Kidney epithelial cell (primary cell): Measurements from ENCODE around the gene GPR155. TPM values are rescaled to one million over a fixed set of nuclear protein-coding genes. Genes with fewer than 3 reads are reported as not detected.

Experiments
- DNase-seq: peaks from one replicate; pipeline ENCODE4 v3.0.0-alpha.2; 2010; ENCODE audit warnings: low read depth
- H3K27me3 ChIP-seq: 2 replicates; pipeline ENCODE4 v1.6.0; 2011; ENCODE audit warnings: low read length; ENCODE audit not compliant: control insufficient read depth, insufficient read depth
- H3K36me3 ChIP-seq: 2 replicates; pipeline ENCODE4 v1.5.1; 2011; ENCODE audit warnings: low read length; ENCODE audit not compliant: control insufficient read depth, insufficient read depth
- H3K4me3 ChIP-seq: 2 replicates; pipeline ENCODE4 v1.5.1; 2011; ENCODE audit warnings: low read depth, mild to moderate bottlenecking, control low read depth, low read length
- total RNA-seq: library from RNA; depleted of rRNA; stranded (reverse); fragments of >200 nt; gene quantifications from 2 replicates; pipeline ENCODE4 v1.2.3, GENCODE V29; 2015
- TF ChIP-seq, protein P1 (sequence below): IDR thresholded peaks from 2 replicates; pipeline ENCODE4 v1.5.1; 2011; ENCODE audit warnings: mild to moderate bottlenecking, moderate library complexity, low read length, control low read depth, inconsistent platforms; ENCODE audit not compliant: insufficient read depth, poor library complexity, severe bottlenecking

GPR155 gene
- total RNA-seq, 1 donor from 2014 or later = 1.7 TPM

DNA sequence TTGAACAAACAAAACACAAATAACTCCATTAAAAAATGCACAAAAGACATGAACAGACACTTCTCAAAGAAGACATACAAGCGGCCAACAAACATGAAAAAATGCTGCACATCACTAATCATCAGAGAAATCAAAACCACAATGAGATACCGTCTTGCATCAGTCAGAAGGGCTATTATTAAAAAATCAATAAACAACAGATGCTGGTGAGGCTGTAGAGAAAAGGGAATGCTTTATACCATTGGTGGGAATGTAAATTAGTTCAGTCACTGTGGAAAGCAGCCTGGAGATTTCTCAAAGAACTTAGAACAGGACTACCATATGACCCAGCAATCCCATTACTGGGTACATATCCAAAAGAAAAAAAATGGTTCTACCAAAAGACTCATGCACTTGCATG lies 37.8 kb downstream of the GPR155 start:
- TF ChIP-seq, protein P1, sequence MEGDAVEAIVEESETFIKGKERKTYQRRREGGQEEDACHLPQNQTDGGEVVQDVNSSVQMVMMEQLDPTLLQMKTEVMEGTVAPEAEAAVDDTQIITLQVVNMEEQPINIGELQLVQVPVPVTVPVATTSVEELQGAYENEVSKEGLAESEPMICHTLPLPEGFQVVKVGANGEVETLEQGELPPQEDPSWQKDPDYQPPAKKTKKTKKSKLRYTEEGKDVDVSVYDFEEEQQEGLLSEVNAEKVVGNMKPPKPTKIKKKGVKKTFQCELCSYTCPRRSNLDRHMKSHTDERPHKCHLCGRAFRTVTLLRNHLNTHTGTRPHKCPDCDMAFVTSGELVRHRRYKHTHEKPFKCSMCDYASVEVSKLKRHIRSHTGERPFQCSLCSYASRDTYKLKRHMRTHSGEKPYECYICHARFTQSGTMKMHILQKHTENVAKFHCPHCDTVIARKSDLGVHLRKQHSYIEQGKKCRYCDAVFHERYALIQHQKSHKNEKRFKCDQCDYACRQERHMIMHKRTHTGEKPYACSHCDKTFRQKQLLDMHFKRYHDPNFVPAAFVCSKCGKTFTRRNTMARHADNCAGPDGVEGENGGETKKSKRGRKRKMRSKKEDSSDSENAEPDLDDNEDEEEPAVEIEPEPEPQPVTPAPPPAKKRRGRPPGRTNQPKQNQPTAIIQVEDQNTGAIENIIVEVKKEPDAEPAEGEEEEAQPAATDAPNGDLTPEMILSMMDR = no peak
- Histone ChIP-seq H3K4me3 (no peak overlapping the region), H3K36me3 (no peaks in the 10 kb centered on the region), H3K27me3 (no peaks in the 10 kb centered on the region)
- DNase-seq = no peak

DNA sequence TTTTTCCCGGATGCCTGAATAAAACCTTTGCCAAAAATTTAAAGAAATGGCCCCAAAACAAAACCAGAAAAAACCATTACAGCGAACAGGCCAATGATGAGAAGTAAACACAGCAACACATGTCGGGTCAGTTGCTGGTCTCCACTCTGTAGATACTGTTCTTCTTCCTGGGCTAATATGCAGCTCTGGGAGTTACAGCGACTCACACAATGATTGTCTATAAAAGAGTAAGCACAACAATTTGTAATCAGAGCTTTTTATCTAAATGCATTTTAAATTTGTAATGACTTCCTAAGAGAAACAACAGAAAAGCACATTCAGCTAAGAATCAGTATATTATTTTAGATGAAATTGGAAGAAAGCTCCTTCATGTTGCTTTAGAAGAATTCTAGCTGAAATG lies 40.3 kb downstream of the GPR155 start:
- TF ChIP-seq, protein P1 = no peak
- no peak overlapping the region for H3K4me3 ChIP-seq
- H3K36me3 ChIP-seq = no peaks in the 10 kb centered on the region
- no peak for DNase-seq
- no peaks in the 10 kb centered on the region for H3K27me3 ChIP-seq

DNA sequence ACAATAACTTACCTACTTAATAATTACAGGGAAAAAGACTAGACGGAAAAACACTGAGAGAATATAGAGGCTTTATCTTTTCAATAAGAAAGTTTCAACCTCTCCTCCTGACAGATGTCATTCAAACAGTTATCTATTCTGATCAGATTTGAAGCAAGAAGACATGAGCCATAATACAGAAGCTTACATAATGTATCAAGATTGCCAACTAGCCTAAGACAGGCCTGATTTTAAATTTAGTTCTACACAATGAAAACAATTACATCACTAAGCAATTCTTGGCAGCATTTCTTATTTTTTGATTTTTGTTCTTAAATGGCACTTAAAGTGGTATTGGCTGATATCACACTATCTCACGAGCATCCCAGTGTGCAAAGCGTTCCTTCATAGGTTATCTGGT lies 41.6 kb downstream of the GPR155 start:
- H3K27me3 ChIP-seq = no peaks in the 10 kb centered on the region
- H3K36me3 ChIP-seq = no peaks in the 10 kb centered on the region
- DNase-seq = no peak
- TF ChIP-seq, protein P1 = no peak
- no peak overlapping the region for H3K4me3 ChIP-seq

DNA sequence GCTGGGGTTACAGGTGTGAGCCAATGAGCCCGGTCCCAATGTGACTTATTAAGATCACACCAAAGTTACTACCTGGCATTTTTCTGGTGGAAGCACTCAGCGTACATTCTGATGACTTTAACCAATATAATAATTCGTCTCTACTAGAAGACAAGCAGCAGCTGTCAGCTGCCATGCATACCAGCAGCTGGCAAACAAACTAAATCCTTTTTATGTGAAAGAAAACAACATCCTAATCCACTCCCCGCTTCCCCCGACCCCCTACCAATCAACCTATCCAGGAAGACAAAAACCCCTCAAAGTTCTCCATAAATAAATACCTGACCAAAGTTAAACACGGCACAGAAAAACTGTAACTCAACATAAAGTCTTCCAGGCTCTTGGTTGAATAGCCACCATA lies 42.1 kb downstream of the GPR155 start:
- Histone ChIP-seq H3K36me3 (no peaks in the 10 kb centered on the region), H3K27me3 (no peaks in the 10 kb centered on the region), H3K4me3 (no peak overlapping the region)
- DNase-seq = no peak
- TF ChIP-seq, protein P1 = no peak

DNA sequence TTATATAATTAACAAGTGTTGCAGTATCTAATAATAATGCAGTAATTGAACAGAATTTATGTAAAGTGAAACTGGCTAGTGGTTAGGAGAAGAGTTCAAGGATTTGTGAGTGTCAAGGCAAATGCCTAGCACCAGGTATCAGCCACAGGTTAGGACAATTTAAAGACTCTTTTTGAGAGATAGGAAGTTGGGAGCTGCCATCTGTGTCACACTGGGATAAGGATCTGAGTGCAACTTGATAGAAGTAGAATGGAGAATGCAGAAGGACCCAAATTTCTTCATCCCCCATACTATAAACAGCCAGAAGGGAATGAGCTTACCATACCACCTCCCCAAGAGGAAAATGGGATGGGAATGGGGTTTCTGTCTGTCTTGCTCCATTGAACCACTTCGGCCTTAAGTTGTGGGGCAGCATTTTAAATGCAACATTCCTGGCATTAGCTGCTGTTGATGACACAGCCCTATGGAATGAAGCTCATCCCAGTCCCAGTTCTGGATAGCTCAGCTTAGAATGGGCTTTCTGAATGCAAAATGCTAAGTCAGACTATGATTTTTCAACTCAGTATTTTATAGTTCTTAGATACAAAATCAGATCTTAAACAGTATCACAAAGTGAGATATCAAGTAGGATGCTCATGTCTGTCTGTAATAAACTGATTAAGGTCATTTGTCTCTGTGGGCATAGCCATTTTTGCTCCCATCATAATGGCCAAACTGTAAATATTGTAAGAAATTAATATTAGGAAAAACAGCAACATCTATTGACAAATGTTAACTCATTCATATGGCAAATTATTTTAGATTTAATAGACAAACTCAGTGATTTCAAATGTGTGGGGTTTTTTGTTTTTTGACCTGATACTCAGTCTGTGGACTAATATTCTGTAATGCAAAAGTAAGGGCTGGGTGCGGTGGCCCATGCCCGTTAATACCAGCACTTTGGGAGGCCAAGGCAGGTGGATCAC lies 44.0 kb downstream of the GPR155 start:
- no peaks in the 10 kb centered on the region for H3K36me3 ChIP-seq
- H3K27me3 ChIP-seq = no peaks in the 10 kb centered on the region
- H3K4me3 ChIP-seq = no peak overlapping the region
- TF ChIP-seq, protein P1 = no peak
- peak; percentile 82 for DNase-seq
